Nephron (organoid): Measurements from ENCODE around the gene EFTUD2.
A peak's percentile ranks its signal among the peaks of the same experiment; 100 is the strongest.

Source experiments
- H3K27ac Mint-ChIP-seq, 3 experiments: 2 replicates each; pipeline ENCODE4 v1.8.0; 2020; ENCODE audit warnings: mixed read lengths in 3 of 3, mild to moderate bottlenecking in 2 of 3, moderate library complexity in 1 of 3
- H3K27me3 Mint-ChIP-seq: 2 replicates; pipeline ENCODE4 v1.8.0; 2021; ENCODE audit warnings: low read depth, mild to moderate bottlenecking, moderate library complexity, mixed read lengths
- H3K36me3 Mint-ChIP-seq: 2 replicates; pipeline ENCODE4 v1.8.0; 2020; ENCODE audit warnings: low read depth, mixed read lengths
- H3K4me1 Mint-ChIP-seq: 2 replicates; pipeline ENCODE4 v1.8.0; 2020; ENCODE audit warnings: mixed read lengths
- H3K4me3 Mint-ChIP-seq, 3 experiments: 2 replicates each; pipeline ENCODE4 v1.8.0; 2020; ENCODE audit warnings: mild to moderate bottlenecking in 3 of 3, mixed read lengths in 3 of 3, moderate library complexity in 2 of 3
- H3K9me3 Mint-ChIP-seq: 2 replicates; pipeline ENCODE4 v1.8.0; 2020; ENCODE audit warnings: mixed read lengths
- CTCF ChIP-seq, 3 experiments: fragments of 200-600 bp; sonication (generic); IDR thresholded peaks; one replicate each; pipeline ENCODE4 v1.5.0; 2021; ENCODE audit warnings: antibody characterized with exemption in 3 of 3; ENCODE audit not compliant: unreplicated experiment in 3 of 3

The EFTUD2 gene

GRCh38 chr17:44901411-44901921, 2.2 kb upstream of the EFTUD2 start:
- Mint-ChIP-seq H3K27ac (peak overlapping the region; percentile 34 to 100 (median 95)), H3K4me3 (peak overlapping the region; percentile 69 to 96 (median 96)), H3K36me3 (no peaks in the 10 kb centered on the region), H3K4me1 (peaks cover 61% of the 10 kb centered on the region), H3K27me3 (peaks cover 3% of the 10 kb centered on the region), H3K9me3 (no peaks in the 10 kb centered on the region)
- TF ChIP-seq CTCF (IDR thresholded peaks at IDR 0.05; ENCODE audit: unreplicated experiment in 3 of 3) = no peak

- Mint-ChIP-seq H3K4me3 (peak overlapping the region; percentile 96 to 97 (median 96)), H3K9me3 (no peaks in the 10 kb centered on the region), H3K27me3 (peaks cover 3% of the 10 kb centered on the region), H3K36me3 (no peaks in the 10 kb centered on the region), H3K4me1 (peaks cover 55% of the 10 kb centered on the region), H3K27ac (peak overlapping the region in 2 of 3 experiments; percentile 95 to 100)
- no peak for TF ChIP-seq CTCF (IDR thresholded peaks at IDR 0.05; ENCODE audit: unreplicated experiment in 3 of 3)
Observed at GRCh38 chr17:44900894-44901293, 1.6 kb upstream of the EFTUD2 start.

GRCh38 chr17:44898768-44899073, 524 bp downstream of the EFTUD2 start:
- peak overlapping the region; percentile 100 for H3K27ac Mint-ChIP-seq
- no peaks in the 10 kb centered on the region for H3K27me3 Mint-ChIP-seq
- peak overlapping the region; percentile 96 to 97 (median 96) for H3K4me3 Mint-ChIP-seq
- H3K36me3 Mint-ChIP-seq = peaks cover 12% of the 10 kb centered on the region
- H3K9me3 Mint-ChIP-seq = no peaks in the 10 kb centered on the region
- TF ChIP-seq CTCF (IDR thresholded peaks at IDR 0.05; ENCODE audit: unreplicated experiment in 3 of 3) = no peak
- H3K4me1 Mint-ChIP-seq = peaks cover 44% of the 10 kb centered on the region

GRCh38 chr17:44894642-44895041, 4.6 kb downstream of the EFTUD2 start:
- TF ChIP-seq CTCF (IDR thresholded peaks at IDR 0.05; ENCODE audit: unreplicated experiment in 3 of 3) = no peak
- H3K9me3 Mint-ChIP-seq = no peaks in the 10 kb centered on the region
- peaks cover 21% of the 10 kb centered on the region for H3K36me3 Mint-ChIP-seq
- peaks cover 14% of the 10 kb centered on the region for H3K4me1 Mint-ChIP-seq
- peak overlapping the region in 1 of 3 experiments; percentile 5 for H3K4me3 Mint-ChIP-seq
- no peaks in the 10 kb centered on the region for H3K27me3 Mint-ChIP-seq
- no peak overlapping the region for H3K27ac Mint-ChIP-seq

GRCh38 chr17:44892250-44892649, 7.0 kb downstream of the EFTUD2 start:
- H3K27me3 Mint-ChIP-seq = no peaks in the 10 kb centered on the region
- H3K27ac Mint-ChIP-seq = no peak overlapping the region
- H3K4me3 Mint-ChIP-seq = no peak overlapping the region
- no peaks in the 10 kb centered on the region for H3K4me1 Mint-ChIP-seq
- no peak for TF ChIP-seq CTCF (IDR thresholded peaks at IDR 0.05; ENCODE audit: unreplicated experiment in 3 of 3)
- no peaks in the 10 kb centered on the region for H3K9me3 Mint-ChIP-seq
- peaks cover 21% of the 10 kb centered on the region for H3K36me3 Mint-ChIP-seq

- Mint-ChIP-seq H3K9me3 (no peaks in the 10 kb centered on the region), H3K27ac (no peak overlapping the region), H3K36me3 (peaks cover 23% of the 10 kb centered on the region), H3K4me3 (no peak overlapping the region), H3K27me3 (no peaks in the 10 kb centered on the region), H3K4me1 (peaks cover 5% of the 10 kb centered on the region)
- no peak for TF ChIP-seq CTCF (IDR thresholded peaks at IDR 0.05; ENCODE audit: unreplicated experiment in 3 of 3)
Observed at GRCh38 chr17:44889003-44889402, 10.2 kb downstream of the EFTUD2 start.
